Panc1 (cell line): Measurements from ENCODE around the gene NR6A1.

Source experiments
- CTCF ChIP-seq: fragments of 450-650 bp; IDR thresholded peaks from 2 replicates; pipeline ENCODE4 v1.5.1; 2017; ENCODE audit warnings: mild to moderate bottlenecking
- POLR2AphosphoS5 ChIP-seq: IDR thresholded peaks from 2 replicates; pipeline ENCODE4 v1.6.1; 2012; ENCODE audit warnings: mild to moderate bottlenecking, low read depth, low read length, moderate library complexity
- SIN3A ChIP-seq: IDR thresholded peaks from 2 replicates; pipeline ENCODE4 v1.6.1; 2012; ENCODE audit warnings: low read depth, mild to moderate bottlenecking, low read length, moderate library complexity, borderline replicate concordance; ENCODE audit not compliant: insufficient read depth
- TCF7L2 ChIP-seq: IDR thresholded peaks from 2 replicates; pipeline ENCODE4 v1.6.1; 2011; ENCODE audit warnings: mild to moderate bottlenecking, low read depth, low read length, inconsistent platforms

- TF ChIP-seq CTCF, result no peak
- TF ChIP-seq POLR2AphosphoS5, result no peak
- no peak for TF ChIP-seq SIN3A
- no peak for TF ChIP-seq TCF7L2
These were observed 72.8 kb downstream of the NR6A1 start for GRCh38 chr9:124698265-124698664.
